GM12865 (cell line): ENCODE data around the gene CLP1.

Experiments
- DNase-seq: peaks from one replicate; pipeline ENCODE4 v3.0.0; 2010; ENCODE audit warnings: low read depth
- H3K4me3 ChIP-seq: 2 replicates; pipeline ENCODE4 v1.5.1; 2011; ENCODE audit warnings: mild to moderate bottlenecking, low read depth, low read length, control low read depth
- TF ChIP-seq, protein P1 (sequence below): IDR thresholded peaks from 2 replicates; pipeline ENCODE4 v1.5.1; 2011; ENCODE audit warnings: low read length, control low read depth, low read depth, inconsistent platforms; ENCODE audit not compliant: insufficient read depth; ENCODE audit errors: missing control alignments

Gene CLP1

DNA sequence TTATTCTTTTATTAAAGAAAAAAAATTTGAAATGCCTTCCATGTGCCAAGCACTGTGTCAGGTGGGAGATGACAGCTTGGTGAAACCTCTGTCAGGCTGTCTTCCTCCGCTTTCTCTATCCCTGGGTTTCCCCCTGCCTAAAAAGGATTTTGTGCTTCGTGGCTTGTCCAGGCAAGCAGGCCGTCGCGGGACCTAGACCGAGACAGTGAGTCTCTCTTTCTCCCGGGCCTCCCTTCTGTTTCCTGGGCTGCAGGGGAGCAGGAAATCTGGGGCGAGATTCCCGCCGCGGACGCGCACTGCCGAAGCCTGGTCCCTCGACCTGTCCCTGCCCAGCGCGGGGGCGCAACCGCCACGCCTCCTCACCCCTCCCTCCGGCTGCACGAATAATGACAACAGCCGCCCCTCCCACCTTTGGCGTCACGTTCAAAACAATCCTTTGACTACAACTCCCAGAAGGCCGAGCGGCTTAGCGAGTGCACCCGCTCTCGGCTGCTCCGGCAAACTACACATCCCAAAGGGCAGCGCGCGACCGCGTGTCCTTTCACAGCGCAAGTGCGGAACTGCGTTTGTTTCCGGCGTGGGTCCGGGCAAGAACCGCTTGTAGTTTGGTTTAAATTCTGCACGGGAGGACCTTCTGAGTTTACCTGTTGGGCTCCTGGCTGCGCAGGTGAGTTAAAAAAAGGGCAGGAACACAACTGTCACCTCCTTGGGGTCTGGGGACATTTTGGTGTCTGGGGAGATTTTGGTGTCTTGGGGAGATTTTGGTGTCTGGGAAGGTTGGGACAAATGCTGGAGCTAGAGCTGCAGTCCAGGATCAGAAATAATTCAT is at the start of gene CLP1:
TSS of gene CLP1 (plus strand) at position 569 of the 829 bp plus-strand sequence. CDS start 1,715 bp downstream, outside the sequence.
- TF ChIP-seq, protein P1, sequence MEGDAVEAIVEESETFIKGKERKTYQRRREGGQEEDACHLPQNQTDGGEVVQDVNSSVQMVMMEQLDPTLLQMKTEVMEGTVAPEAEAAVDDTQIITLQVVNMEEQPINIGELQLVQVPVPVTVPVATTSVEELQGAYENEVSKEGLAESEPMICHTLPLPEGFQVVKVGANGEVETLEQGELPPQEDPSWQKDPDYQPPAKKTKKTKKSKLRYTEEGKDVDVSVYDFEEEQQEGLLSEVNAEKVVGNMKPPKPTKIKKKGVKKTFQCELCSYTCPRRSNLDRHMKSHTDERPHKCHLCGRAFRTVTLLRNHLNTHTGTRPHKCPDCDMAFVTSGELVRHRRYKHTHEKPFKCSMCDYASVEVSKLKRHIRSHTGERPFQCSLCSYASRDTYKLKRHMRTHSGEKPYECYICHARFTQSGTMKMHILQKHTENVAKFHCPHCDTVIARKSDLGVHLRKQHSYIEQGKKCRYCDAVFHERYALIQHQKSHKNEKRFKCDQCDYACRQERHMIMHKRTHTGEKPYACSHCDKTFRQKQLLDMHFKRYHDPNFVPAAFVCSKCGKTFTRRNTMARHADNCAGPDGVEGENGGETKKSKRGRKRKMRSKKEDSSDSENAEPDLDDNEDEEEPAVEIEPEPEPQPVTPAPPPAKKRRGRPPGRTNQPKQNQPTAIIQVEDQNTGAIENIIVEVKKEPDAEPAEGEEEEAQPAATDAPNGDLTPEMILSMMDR, result no peak
- DNase-seq, result peak; percentile 98
- H3K4me3 ChIP-seq, result peak within 1 kb of the TSS; percentile 92

DNA sequence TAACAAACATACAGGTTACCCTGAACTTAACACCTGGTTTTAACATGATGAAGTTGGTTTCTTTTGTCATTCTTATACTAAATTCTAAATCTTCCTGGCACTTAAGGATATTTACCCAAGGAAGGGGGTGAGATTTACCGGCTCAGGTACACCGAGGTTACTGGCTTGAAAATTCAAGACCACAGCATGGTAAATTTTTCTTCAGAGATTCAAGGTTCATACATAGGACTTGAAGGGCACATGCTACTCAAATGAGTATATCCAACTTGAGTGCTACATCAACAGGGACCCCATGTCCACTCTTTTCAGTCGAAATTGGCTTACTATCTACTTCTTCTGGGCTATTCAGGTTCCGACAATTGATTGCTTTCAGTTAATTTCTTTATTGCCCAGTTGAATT is 47.4 kb upstream of the CLP1 start:
- no peak overlapping the region for H3K4me3 ChIP-seq
- no peak for DNase-seq
- TF ChIP-seq, protein P1, result no peak

- no peak overlapping the region for H3K4me3 ChIP-seq
- DNase-seq, result no peak
- TF ChIP-seq, protein P1, result no peak
These were observed 43.3 kb upstream of the CLP1 start for GRCh38 chr11:57614234-57614772.

GRCh38 chr11:57615308-57615707 is 42.3 kb upstream of the CLP1 start:
- TF ChIP-seq, protein P1, result no peak
- no peak for DNase-seq

GRCh38 chr11:57616595-57616994 is 41.0 kb upstream of the CLP1 start:
- no peak overlapping the region for H3K4me3 ChIP-seq
- DNase-seq, result no peak
- TF ChIP-seq, protein P1, result no peak

More at GRCh38 chr11:57615308-57615707, 42.3 kb upstream of the CLP1 start:
- no peak overlapping the region for H3K4me3 ChIP-seq

GRCh38 chr11:57618438-57618837 is 39.1 kb upstream of the CLP1 start:
- DNase-seq, result no peak
- TF ChIP-seq, protein P1, result no peak
- no peak overlapping the region for H3K4me3 ChIP-seq
